Peyer's patch (tissue), 4 donors: ENCODE results near the gene MAST2.

Experiments used
- CTCF ChIP-seq, 6 experiments: fragments of 450-650 bp in 4 of 6; fragments of 200-600 bp in 2 of 6; sonication (generic) in 1 of 6; IDR thresholded peaks; one replicate each; pipeline ENCODE4 v1.5.1; 2017 to 2019; ENCODE audit warnings: antibody characterized with exemption in 6 of 6, mild to moderate bottlenecking in 3 of 6, moderate library complexity in 1 of 6
- POLR2A ChIP-seq, 2 donors: fragments of 450-650 bp; IDR thresholded peaks; one replicate each; pipeline ENCODE4 v1.5.1; 2017; ENCODE audit warnings: antibody characterized with exemption in 2 of 2, mild to moderate bottlenecking in 2 of 2, moderate library complexity in 2 of 2

- no peak for TF ChIP-seq CTCF (IDR thresholded peaks at IDR 0.05)
- no peak for TF ChIP-seq POLR2A (IDR thresholded peaks at IDR 0.05)
These were observed 46.6 kb downstream of the MAST2 start for GRCh38 chr1:45850017-45850416.
